ENCODE results near the gene LAMC2.

GRCh38 chr1:183259924-183260323 lies 73.9 kb downstream of the LAMC2 start:
- TF ChIP-seq CTCF (conservative IDR thresholded peaks at IDR 0.05; ENCODE audit: low read length) (no peak), EZH2phosphoT487 (IDR thresholded peaks at IDR 0.05; ENCODE audit: borderline replicate concordance) (no peak)

Measured in Loucy (cell line).